Caco-2 (cell line): ENCODE data around the gene GREB1. TPM values are rescaled to one million over a fixed set of nuclear protein-coding genes. Genes with fewer than 3 reads are reported as not detected.

Source experiments
- BruUV-seq: library from RNA; stranded (reverse); fragments of 400-500 nt; replicated peaks from 2 replicates; lab custom pipeline; 2021; lab: Mats Ljungman, UMichigan
- CTCF ChIA-PET: fragments of 300-600 bp; sonication (Branson Sonifier 250); formaldehyde crosslinking; loops from one replicate; lab custom pipeline; 2022; ENCODE audit warnings: antibody characterized with exemption; lab: Charles Lee
- POLR2A ChIA-PET: fragments of 300-600 bp; sonication (Branson Sonifier 250); formaldehyde crosslinking; loops from one replicate; lab custom pipeline; 2022; ENCODE audit warnings: antibody characterized with exemption; lab: Charles Lee
- DNase-seq, 2 experiments: peaks; one replicate each; pipeline versions ENCODE4 v3.0.0 to v3.0.0-alpha.2; 2020 to 2022
- H3K27me3 ChIP-seq: replicated peaks from 2 replicates; pipeline ENCODE4 v1.6.0; 2011; ENCODE audit warnings: low read length; ENCODE audit not compliant: control insufficient read depth, insufficient read depth
- H3K36me3 ChIP-seq: 2 replicates; pipeline ENCODE4 v1.5.1; 2011; ENCODE audit warnings: low read length; ENCODE audit not compliant: control insufficient read depth, insufficient read depth
- H3K4me1 ChIP-seq: fragments of 250-450 bp; sonication (Bioruptor Pico); 2 replicates; pipeline ENCODE4 v1.5.1; 2020; ENCODE audit warnings: mild to moderate bottlenecking
- H3K4me3 ChIP-seq: 2 replicates; pipeline ENCODE4 v1.5.1; 2011; ENCODE audit warnings: low read depth, mild to moderate bottlenecking, control low read depth, low read length
- H3K9me3 ChIP-seq: fragments of 250-450 bp; sonication (Bioruptor Pico); 2 replicates; pipeline ENCODE4 v1.5.1; 2020; ENCODE audit warnings: mild to moderate bottlenecking, moderate library complexity
- H3K27ac Mint-ChIP-seq: one replicate; pipeline ENCODE4 v1.8.0; 2022; ENCODE audit warnings: mixed read lengths; ENCODE audit not compliant: unreplicated experiment
- H3K27me3 Mint-ChIP-seq: one replicate; pipeline ENCODE4 v1.8.0; 2022; ENCODE audit warnings: mixed read lengths; ENCODE audit not compliant: insufficient read depth, unreplicated experiment
- H3K36me3 Mint-ChIP-seq: one replicate; pipeline ENCODE4 v1.8.0; 2022; ENCODE audit warnings: mild to moderate bottlenecking, mixed read lengths; ENCODE audit not compliant: insufficient read depth, unreplicated experiment
- H3K4me1 Mint-ChIP-seq: one replicate; pipeline ENCODE4 v1.8.0; 2022; ENCODE audit warnings: low read depth, mixed read lengths; ENCODE audit not compliant: unreplicated experiment
- H3K4me3 Mint-ChIP-seq: one replicate; pipeline ENCODE4 v1.8.0; 2022; ENCODE audit warnings: mild to moderate bottlenecking, moderate library complexity, mixed read lengths; ENCODE audit not compliant: unreplicated experiment
- H3K9me3 Mint-ChIP-seq: one replicate; pipeline ENCODE4 v1.8.0; 2022; ENCODE audit warnings: mixed read lengths; ENCODE audit not compliant: unreplicated experiment
- intact Hi-C: fragments of 100-400 bp; cut with micrococcal nuclease; formaldehyde crosslinking; loops from one replicate; pipeline ENCODE4 v1.10.0; 2022; ENCODE audit not compliant: unreplicated experiment
- total RNA-seq: library from RNA; stranded (reverse); gene quantifications from 2 replicates; pipeline ENCODE4 v1.2.3, GENCODE V29; 2022
- TF ChIP-seq, protein P1 (sequence below), 2 experiments: fragments of 200-600 bp in 1 of 2; IDR thresholded peaks; 1 replicate in 1 of 2; 2 replicates in 1 of 2; pipeline versions ENCODE4 v1.5.1 to v1.8.0; 2011 to 2022; ENCODE audit warnings: antibody characterized with exemption in 1 of 2, control low read depth in 1 of 2, inconsistent platforms in 1 of 2, low read depth in 1 of 2, low read length in 1 of 2, mild to moderate bottlenecking in 1 of 2, moderate library complexity in 1 of 2; ENCODE audit not compliant: insufficient read depth in 1 of 2, severe bottlenecking in 1 of 2, unreplicated experiment in 1 of 2

The GREB1 gene
- total RNA-seq, 1 experiment from 2014 or later: 2.4 TPM

DNA sequence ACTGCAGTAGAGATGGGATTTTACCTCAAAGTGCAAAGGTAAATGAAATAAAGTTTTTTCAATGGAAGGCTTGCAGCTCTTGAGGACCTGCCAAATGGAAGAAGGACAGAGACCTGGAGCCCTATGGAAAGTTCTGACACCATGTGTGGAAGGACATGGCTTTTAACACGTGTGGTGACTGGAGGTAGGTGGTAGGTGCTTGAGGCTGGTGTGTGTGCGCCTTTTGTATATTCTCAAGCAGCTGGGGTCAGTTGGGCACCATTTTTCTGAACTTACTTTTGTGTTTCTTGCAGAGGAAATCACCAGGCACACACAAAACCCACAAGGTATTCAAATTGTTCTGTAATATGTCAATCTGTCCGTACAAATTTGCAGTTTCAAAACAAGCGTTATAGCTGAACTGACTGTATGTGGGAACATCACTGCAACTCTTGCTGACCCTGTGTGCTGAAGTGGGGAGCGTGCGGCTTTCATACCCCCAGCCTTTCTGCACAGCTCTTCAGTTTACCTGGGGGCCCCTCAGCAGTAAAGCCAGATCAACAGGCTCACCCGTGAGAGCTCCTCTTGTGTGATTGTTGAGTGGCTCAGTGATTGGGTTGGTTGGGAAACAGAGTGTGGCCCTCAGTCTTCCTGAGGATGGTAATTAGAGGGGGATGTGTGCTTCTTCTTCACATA lies 363 bp downstream of the GREB1 start:
- Mint-ChIP-seq H3K27me3 (no peaks in the 10 kb centered on the region), H3K36me3 (no peaks in the 10 kb centered on the region), H3K27ac (no peak overlapping the region), H3K4me3 (no peak overlapping the region), H3K9me3 (no peaks in the 10 kb centered on the region), H3K4me1 (no peaks in the 10 kb centered on the region)
- CTCF ChIA-PET: no interaction called here
- no peaks in the 10 kb centered on the region for H3K9me3 ChIP-seq
- H3K4me3 ChIP-seq: no peak overlapping the region
- intact Hi-C loops: no loop called here
- no TSS peak for BruUV-seq
- TF ChIP-seq, protein P1, sequence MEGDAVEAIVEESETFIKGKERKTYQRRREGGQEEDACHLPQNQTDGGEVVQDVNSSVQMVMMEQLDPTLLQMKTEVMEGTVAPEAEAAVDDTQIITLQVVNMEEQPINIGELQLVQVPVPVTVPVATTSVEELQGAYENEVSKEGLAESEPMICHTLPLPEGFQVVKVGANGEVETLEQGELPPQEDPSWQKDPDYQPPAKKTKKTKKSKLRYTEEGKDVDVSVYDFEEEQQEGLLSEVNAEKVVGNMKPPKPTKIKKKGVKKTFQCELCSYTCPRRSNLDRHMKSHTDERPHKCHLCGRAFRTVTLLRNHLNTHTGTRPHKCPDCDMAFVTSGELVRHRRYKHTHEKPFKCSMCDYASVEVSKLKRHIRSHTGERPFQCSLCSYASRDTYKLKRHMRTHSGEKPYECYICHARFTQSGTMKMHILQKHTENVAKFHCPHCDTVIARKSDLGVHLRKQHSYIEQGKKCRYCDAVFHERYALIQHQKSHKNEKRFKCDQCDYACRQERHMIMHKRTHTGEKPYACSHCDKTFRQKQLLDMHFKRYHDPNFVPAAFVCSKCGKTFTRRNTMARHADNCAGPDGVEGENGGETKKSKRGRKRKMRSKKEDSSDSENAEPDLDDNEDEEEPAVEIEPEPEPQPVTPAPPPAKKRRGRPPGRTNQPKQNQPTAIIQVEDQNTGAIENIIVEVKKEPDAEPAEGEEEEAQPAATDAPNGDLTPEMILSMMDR (IDR thresholded peaks at IDR 0.05; ENCODE audit: insufficient read depth in 1 of 2, low read depth in 1 of 2, low read length in 1 of 2, severe bottlenecking in 1 of 2, unreplicated experiment in 1 of 2): no peak
- H3K4me1 ChIP-seq: no peaks in the 10 kb centered on the region
- no peaks in the 10 kb centered on the region for H3K27me3 ChIP-seq
- H3K36me3 ChIP-seq: no peaks in the 10 kb centered on the region
- no peak for DNase-seq
- POLR2A ChIA-PET: no interaction called here

DNA sequence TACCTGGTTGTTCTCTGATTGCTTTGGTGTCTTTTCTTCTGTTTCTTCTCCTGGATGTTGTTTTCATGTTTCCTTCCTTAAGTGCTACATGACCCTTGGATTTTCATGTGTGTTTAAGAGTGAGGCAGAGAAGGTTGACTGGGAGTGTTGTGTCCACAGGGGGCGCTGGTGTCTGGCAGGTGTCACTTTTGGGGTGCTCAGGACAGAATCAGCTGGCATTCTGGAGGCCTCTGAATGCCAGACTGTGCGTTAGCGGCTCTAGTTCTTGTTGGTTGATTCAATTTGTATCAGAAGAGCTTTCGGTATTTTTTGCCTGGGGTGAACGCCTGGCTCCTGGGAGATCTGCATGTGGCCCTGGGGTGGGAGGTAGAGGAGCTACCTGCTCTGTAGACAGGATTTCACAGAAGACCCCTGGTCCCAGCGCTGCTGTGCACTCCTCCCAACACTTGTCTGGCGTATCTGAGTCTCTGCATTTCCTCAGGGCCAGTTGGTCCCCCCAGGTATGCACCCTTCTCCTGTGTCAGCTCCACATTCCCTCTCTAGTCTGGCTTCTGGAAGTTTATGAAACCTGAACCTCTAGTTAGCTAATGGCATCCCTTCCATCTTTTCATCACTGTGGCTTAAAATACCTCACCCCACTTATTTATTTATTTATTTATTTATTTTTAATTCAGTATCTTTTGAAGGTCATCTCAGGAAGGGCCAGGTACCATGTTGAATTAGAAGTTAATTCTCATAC lies 1.1 kb downstream of the GREB1 start:
- no peaks in the 10 kb centered on the region for H3K27me3 Mint-ChIP-seq
- Histone ChIP-seq H3K4me3 (no peak overlapping the region), H3K9me3 (no peaks in the 10 kb centered on the region), H3K27me3 (no peaks in the 10 kb centered on the region), H3K36me3 (no peaks in the 10 kb centered on the region), H3K4me1 (no peaks in the 10 kb centered on the region)
- no peaks in the 10 kb centered on the region for H3K9me3 Mint-ChIP-seq
- H3K27ac Mint-ChIP-seq: no peak overlapping the region
- H3K4me3 Mint-ChIP-seq: no peak overlapping the region
- POLR2A ChIA-PET: no interaction called here
- no TSS peak for BruUV-seq
- no peaks in the 10 kb centered on the region for H3K4me1 Mint-ChIP-seq
- intact Hi-C loops: no loop called here
- CTCF ChIA-PET: interaction anchor here (0.6 kb wide), 1 partner anchor 812 kb away, joined by 9 read pairs; no protein-coding TSS in a partner anchor
- H3K36me3 Mint-ChIP-seq: no peaks in the 10 kb centered on the region
- TF ChIP-seq, protein P1 (IDR thresholded peaks at IDR 0.05; ENCODE audit: insufficient read depth in 1 of 2, low read depth in 1 of 2, low read length in 1 of 2, severe bottlenecking in 1 of 2, unreplicated experiment in 1 of 2): peak in 1 of 2 experiments; percentile 26
- DNase-seq: peak in 1 of 2 experiments; percentile 19

DNA sequence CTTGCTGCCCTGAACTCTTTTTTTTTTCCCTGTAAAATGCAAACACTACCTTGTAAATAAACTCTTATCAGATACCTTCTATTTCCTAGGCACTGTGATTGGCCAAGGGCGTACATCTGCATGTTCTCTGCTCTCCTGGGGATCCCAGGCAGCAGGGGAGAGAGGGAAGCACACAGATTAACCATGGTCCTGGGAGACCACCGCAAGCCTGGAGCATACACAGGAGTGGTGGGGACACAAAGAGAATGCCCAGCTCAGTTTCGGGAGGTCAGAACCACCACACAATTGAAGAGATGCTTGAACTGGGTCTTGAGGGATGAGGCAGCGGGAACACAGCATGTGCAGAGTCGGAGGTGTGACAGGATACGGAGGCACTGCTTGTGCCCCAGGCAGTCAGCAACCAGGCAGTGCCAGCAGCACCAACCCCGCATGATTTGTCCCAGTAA lies 2.1 kb downstream of the GREB1 start:
- Histone ChIP-seq H3K27me3 (no peaks in the 10 kb centered on the region), H3K4me1 (no peaks in the 10 kb centered on the region), H3K36me3 (no peaks in the 10 kb centered on the region), H3K9me3 (no peaks in the 10 kb centered on the region), H3K4me3 (no peak overlapping the region)
- Mint-ChIP-seq H3K4me1 (no peaks in the 10 kb centered on the region), H3K27me3 (no peaks in the 10 kb centered on the region), H3K9me3 (no peaks in the 10 kb centered on the region), H3K4me3 (no peak overlapping the region), H3K27ac (no peak overlapping the region), H3K36me3 (no peaks in the 10 kb centered on the region)
- no peak for DNase-seq
- ChIA-PET CTCF (no interaction called here), POLR2A (no interaction called here)
- TF ChIP-seq, protein P1 (IDR thresholded peaks at IDR 0.05; ENCODE audit: insufficient read depth in 1 of 2, low read depth in 1 of 2, low read length in 1 of 2, severe bottlenecking in 1 of 2, unreplicated experiment in 1 of 2): no peak
- intact Hi-C loops: no loop called here
- BruUV-seq: no TSS peak
